Measurements from ENCODE around the gene SPATA9.

SPATA9 gene

GRCh38 chr5:95723632-95724369 is 41.0 kb upstream of the SPATA9 start:
- no peak overlapping the region for H3K4me3 ChIP-seq (replicated peaks; ENCODE audit: low read depth, low read length)
- TF ChIP-seq CTCF (IDR thresholded peaks at IDR 0.05; ENCODE audit: low read depth, low read length, missing control alignments) = no peak
- DNase-seq (ENCODE audit: extremely low read depth, low read depth) = no peak

GRCh38 chr5:95721582-95722295 is 38.9 kb upstream of the SPATA9 start:
- H3K4me3 ChIP-seq (replicated peaks; ENCODE audit: low read depth, low read length) = no peak overlapping the region
- DNase-seq (ENCODE audit: extremely low read depth, low read depth) = no peak
- no peak for TF ChIP-seq CTCF (IDR thresholded peaks at IDR 0.05; ENCODE audit: low read depth, low read length, missing control alignments)

GRCh38 chr5:95720094-95720786 is 37.4 kb upstream of the SPATA9 start:
- no peak for DNase-seq (ENCODE audit: extremely low read depth, low read depth)

GRCh38 chr5:95718738-95719137 is 35.9 kb upstream of the SPATA9 start:
- DNase-seq (ENCODE audit: extremely low read depth, low read depth) = no peak
- no peak for TF ChIP-seq CTCF (IDR thresholded peaks at IDR 0.05; ENCODE audit: low read depth, low read length, missing control alignments)
- H3K4me3 ChIP-seq (replicated peaks; ENCODE audit: low read depth, low read length) = no peak overlapping the region

More at GRCh38 chr5:95720094-95720786, 37.4 kb upstream of the SPATA9 start:
- TF ChIP-seq CTCF (IDR thresholded peaks at IDR 0.05; ENCODE audit: low read depth, low read length, missing control alignments) = no peak
- no peak overlapping the region for H3K4me3 ChIP-seq (replicated peaks; ENCODE audit: low read depth, low read length)

- H3K4me3 ChIP-seq (replicated peaks; ENCODE audit: low read depth, low read length) = no peak overlapping the region
- DNase-seq (ENCODE audit: extremely low read depth, low read depth) = no peak
- TF ChIP-seq CTCF (IDR thresholded peaks at IDR 0.05; ENCODE audit: low read depth, low read length, missing control alignments) = no peak
Observed at GRCh38 chr5:95718203-95718602, 35.4 kb upstream of the SPATA9 start.

- no peak overlapping the region for H3K4me3 ChIP-seq (replicated peaks; ENCODE audit: low read depth, low read length)
- DNase-seq (ENCODE audit: extremely low read depth, low read depth) = no peak
- no peak for TF ChIP-seq CTCF (IDR thresholded peaks at IDR 0.05; ENCODE audit: low read depth, low read length, missing control alignments)
Observed at GRCh38 chr5:95717439-95717838, 34.6 kb upstream of the SPATA9 start.
